ENCODE measurements around the gene CTBP2. TPM values are rescaled to one million over a fixed set of nuclear protein-coding genes. Genes with fewer than 3 reads are reported as not detected.

Gene CTBP2
- total and polyA plus RNA-seq, 10 of the 15 experiments (the other 5 are each of a cell fraction or from before 2014, with no cell fraction given): 0.02 to 0.72 (median 0.06) TPM; not detected in 2

DNA sequence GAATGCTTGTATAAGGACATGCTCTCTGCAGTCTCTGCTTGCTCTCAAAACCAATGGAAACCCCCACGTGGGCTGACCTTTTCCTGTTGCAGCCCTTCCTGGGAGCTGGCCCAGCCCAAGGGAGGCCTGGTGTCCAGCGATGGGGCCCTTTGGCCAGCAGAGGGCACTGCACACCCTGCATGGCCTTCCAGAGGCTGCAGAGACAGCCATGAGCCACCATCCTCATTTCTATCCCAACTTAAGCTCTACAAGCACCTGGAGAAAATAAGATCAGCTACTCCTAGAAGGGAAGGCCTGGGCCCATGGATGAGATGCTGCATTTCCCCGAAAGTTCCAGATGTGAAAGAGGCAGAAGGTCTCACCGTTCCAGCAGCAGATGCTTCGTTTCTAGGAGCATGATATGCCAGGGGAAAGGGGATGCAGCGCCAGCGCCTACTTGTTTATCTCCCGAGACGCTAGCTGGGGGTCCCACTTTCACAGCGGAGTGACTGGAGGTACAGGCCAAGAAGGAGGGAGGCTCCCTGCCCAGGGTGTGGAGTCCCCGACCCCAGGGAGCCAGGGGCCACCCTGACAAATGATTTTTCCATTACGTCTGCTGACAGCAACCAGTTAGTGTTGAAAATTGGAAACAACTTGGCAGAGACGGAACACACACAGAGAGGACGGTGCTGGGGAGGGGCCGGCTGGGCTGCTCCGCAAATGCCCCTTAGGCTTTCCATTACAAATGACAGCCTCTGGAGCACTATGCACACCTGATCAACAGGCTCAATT lies 112.1 kb downstream of the CTBP2 start:
- H2AFZ ChIP-seq (ENCODE audit: control insufficient read depth, low read depth, low read length): no peak overlapping the region
- H3K27ac ChIP-seq (ENCODE audit: control insufficient read depth, insufficient read depth): no peak overlapping the region
- intact Hi-C loops (cut with micrococcal nuclease; ENCODE audit: unreplicated experiment) (loop anchor here (1.0 to 2.0 kb wide), 3 partner anchors 97 to 581 kb away; no protein-coding TSS in a partner anchor), in situ Hi-C loops (cut with MboI) (loop anchor here (5.0 kb wide), 2 partner anchors 294 to 584 kb away; no protein-coding TSS in a partner anchor)
- H4K20me1 ChIP-seq (ENCODE audit: control insufficient read depth, insufficient read depth): no peaks in the 10 kb centered on the region
- ChIA-PET POLR2A (no interaction called here), SMC1A (ENCODE audit: uncharacterized antibody, unreplicated experiment) (interaction anchor here (0.6 to 1.9 kb wide), 10 partner anchors 9 to 424 kb away, joined by 3 to 11 read pairs (median 4); no protein-coding TSS in a partner anchor), CTCF (interaction anchor here (0.6 to 2.1 kb wide), 26 partner anchors 9 to 820 kb away, joined by 3 to 31 read pairs (median 4); no protein-coding TSS in a partner anchor), RAD21 (ENCODE audit: unreplicated experiment) (interaction anchor here (0.6 to 1.5 kb wide), 5 partner anchors 14 to 581 kb away, joined by 3 to 7 read pairs (median 4); no protein-coding TSS in a partner anchor)
- H3K9me3 ChIP-seq (replicated peaks; ENCODE audit: control insufficient read depth, insufficient read depth, low read length): no peaks in the 10 kb centered on the region
- ATAC-seq: peak; percentile 99
- H3K4me2 ChIP-seq (ENCODE audit: control insufficient read depth, insufficient read depth): no peak overlapping the region
- no peaks in the 10 kb centered on the region for H3K36me3 ChIP-seq (ENCODE audit: control insufficient read depth in 2 of 2, insufficient read depth in 2 of 2, low read length in 1 of 2)
- DNase-seq (ENCODE audit: low read depth, low spot score): no peak
- peak; percentile 44 for FAIRE-seq
- 37% methylated on average over 16 of the region's 16 CpGs for WGBS (ENCODE audit: insufficient coverage, insufficient replicate concordance, low lambda C conversion rate, missing lambda C conversion rate)
- peaks cover 2 to 7% of the 10 kb centered on the region in 2 experiments; a peak in 3 of 4 replicates for H3K27me3 ChIP-seq (replicated peaks in 1 of 2; ENCODE audit: control insufficient read depth in 2 of 2, insufficient read depth in 2 of 2, low read length in 1 of 2)
- no peak overlapping the region for H3K4me3 ChIP-seq
- no peaks in the 10 kb centered on the region for H3K79me2 ChIP-seq (ENCODE audit: control insufficient read depth, insufficient read depth, low read length)
- no peaks in the 10 kb centered on the region for H3K4me1 ChIP-seq (ENCODE audit: control insufficient read depth, insufficient read depth, low read length)
- H3K9ac ChIP-seq (ENCODE audit: control insufficient read depth, insufficient read depth, low read length): no peak overlapping the region
- BruUV-seq (replicated peaks): no TSS peak
- TF ChIP-seq, protein P1, sequence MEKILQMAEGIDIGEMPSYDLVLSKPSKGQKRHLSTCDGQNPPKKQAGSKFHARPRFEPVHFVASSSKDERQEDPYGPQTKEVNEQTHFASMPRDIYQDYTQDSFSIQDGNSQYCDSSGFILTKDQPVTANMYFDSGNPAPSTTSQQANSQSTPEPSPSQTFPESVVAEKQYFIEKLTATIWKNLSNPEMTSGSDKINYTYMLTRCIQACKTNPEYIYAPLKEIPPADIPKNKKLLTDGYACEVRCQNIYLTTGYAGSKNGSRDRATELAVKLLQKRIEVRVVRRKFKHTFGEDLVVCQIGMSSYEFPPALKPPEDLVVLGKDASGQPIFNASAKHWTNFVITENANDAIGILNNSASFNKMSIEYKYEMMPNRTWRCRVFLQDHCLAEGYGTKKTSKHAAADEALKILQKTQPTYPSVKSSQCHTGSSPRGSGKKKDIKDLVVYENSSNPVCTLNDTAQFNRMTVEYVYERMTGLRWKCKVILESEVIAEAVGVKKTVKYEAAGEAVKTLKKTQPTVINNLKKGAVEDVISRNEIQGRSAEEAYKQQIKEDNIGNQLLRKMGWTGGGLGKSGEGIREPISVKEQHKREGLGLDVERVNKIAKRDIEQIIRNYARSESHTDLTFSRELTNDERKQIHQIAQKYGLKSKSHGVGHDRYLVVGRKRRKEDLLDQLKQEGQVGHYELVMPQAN (conservative IDR thresholded peaks at IDR 0.05): no peak
- TF ChIP-seq SREBF1 (IDR thresholded peaks at IDR 0.05; ENCODE audit: low read length) (no peak), EED (IDR thresholded peaks at IDR 0.05; ENCODE audit: low read depth) (no peak), STAT1 (conservative IDR thresholded peaks at IDR 0.05) (0 out of 2 replicates have a peak, but pooled peaks have one; percentile 41), ZNF384 (IDR thresholded peaks at IDR 0.05; ENCODE audit: borderline replicate concordance, low read depth, low read length) (no peak), POLR2AphosphoS5 (IDR thresholded peaks at IDR 0.05; ENCODE audit: low read length) (no peak), RAD21 (IDR thresholded peaks at IDR 0.05; ENCODE audit: insufficient read depth, low read depth, low read length) (peak; percentile 94), NFYB (IDR thresholded peaks at IDR 0.05; ENCODE audit: insufficient read depth, low read depth, low read length) (no peak), STAT3 (IDR thresholded peaks at IDR 0.05; ENCODE audit: low read depth, low read length) (no peak), MTA2 (IDR thresholded peaks at IDR 0.05; ENCODE audit: low read depth) (no peak), RB1 (IDR thresholded peaks at IDR 0.05; ENCODE audit: borderline replicate concordance) (peak; percentile 43; the same call in 1 of the 2 replicates), ASH2L (IDR thresholded peaks at IDR 0.05; ENCODE audit: borderline replicate concordance, low read depth) (no peak), SMAD5 (IDR thresholded peaks at IDR 0.05; ENCODE audit: low read depth) (no peak), CHD2 (IDR thresholded peaks at IDR 0.05; ENCODE audit: borderline replicate concordance, low read depth, low read length) (no peak), SMARCA5 (IDR thresholded peaks at IDR 0.05) (no peak), NR2C2 (IDR thresholded peaks at IDR 0.05; ENCODE audit: borderline replicate concordance, control insufficient read depth, insufficient read length, low read depth) (no peak)
- TF ChIP-seq, protein P2, sequence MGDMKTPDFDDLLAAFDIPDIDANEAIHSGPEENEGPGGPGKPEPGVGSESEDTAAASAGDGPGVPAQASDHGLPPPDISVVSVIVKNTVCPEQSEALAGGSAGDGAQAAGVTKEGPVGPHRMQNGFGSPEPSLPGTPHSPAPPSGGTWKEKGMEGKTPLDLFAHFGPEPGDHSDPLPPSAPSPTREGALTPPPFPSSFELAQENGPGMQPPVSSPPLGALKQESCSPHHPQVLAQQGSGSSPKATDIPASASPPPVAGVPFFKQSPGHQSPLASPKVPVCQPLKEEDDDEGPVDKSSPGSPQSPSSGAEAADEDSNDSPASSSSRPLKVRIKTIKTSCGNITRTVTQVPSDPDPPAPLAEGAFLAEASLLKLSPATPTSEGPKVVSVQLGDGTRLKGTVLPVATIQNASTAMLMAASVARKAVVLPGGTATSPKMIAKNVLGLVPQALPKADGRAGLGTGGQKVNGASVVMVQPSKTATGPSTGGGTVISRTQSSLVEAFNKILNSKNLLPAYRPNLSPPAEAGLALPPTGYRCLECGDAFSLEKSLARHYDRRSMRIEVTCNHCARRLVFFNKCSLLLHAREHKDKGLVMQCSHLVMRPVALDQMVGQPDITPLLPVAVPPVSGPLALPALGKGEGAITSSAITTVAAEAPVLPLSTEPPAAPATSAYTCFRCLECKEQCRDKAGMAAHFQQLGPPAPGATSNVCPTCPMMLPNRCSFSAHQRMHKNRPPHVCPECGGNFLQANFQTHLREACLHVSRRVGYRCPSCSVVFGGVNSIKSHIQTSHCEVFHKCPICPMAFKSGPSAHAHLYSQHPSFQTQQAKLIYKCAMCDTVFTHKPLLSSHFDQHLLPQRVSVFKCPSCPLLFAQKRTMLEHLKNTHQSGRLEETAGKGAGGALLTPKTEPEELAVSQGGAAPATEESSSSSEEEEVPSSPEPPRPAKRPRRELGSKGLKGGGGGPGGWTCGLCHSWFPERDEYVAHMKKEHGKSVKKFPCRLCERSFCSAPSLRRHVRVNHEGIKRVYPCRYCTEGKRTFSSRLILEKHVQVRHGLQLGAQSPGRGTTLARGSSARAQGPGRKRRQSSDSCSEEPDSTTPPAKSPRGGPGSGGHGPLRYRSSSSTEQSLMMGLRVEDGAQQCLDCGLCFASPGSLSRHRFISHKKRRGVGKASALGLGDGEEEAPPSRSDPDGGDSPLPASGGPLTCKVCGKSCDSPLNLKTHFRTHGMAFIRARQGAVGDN (IDR thresholded peaks at IDR 0.05): no peak

Measured in GM12878 (cell line).